Kidney epithelial cell (primary cell): ENCODE results near the gene CHD3. TPM values are rescaled to one million over a fixed set of nuclear protein-coding genes. Genes with fewer than 3 reads are reported as not detected.
A peak's percentile ranks its signal among the peaks of the same experiment; 100 is the strongest.

Experiments
- DNase-seq: peaks from one replicate; pipeline ENCODE4 v3.0.0-alpha.2; 2010; ENCODE audit warnings: low read depth
- H3K27me3 ChIP-seq: 2 replicates; pipeline ENCODE4 v1.6.0; 2011; ENCODE audit warnings: low read length; ENCODE audit not compliant: control insufficient read depth, insufficient read depth
- H3K36me3 ChIP-seq: 2 replicates; pipeline ENCODE4 v1.5.1; 2011; ENCODE audit warnings: low read length; ENCODE audit not compliant: control insufficient read depth, insufficient read depth
- H3K4me3 ChIP-seq: 2 replicates; pipeline ENCODE4 v1.5.1; 2011; ENCODE audit warnings: low read depth, mild to moderate bottlenecking, control low read depth, low read length
- CTCF ChIP-seq: IDR thresholded peaks from 2 replicates; pipeline ENCODE4 v1.5.1; 2011; ENCODE audit warnings: mild to moderate bottlenecking, moderate library complexity, low read length, control low read depth, inconsistent platforms; ENCODE audit not compliant: insufficient read depth, poor library complexity, severe bottlenecking
- total RNA-seq: library from RNA; depleted of rRNA; stranded (reverse); fragments of >200 nt; gene quantifications from 2 replicates; pipeline ENCODE4 v1.2.3, GENCODE V29; 2015

Gene CHD3
- total RNA-seq, 1 donor from 2014 or later, result 42.4 TPM

GRCh38 chr17:7844292-7845154, 44.1 kb upstream of the CHD3 start:
- peak; percentile 76 for DNase-seq
- TF ChIP-seq CTCF, result no peak
- Histone ChIP-seq H3K4me3 (peak overlapping the region; percentile 68), H3K36me3 (peaks cover 3% of the 10 kb centered on the region), H3K27me3 (no peaks in the 10 kb centered on the region)

GRCh38 chr17:7845359-7846062, 43.1 kb upstream of the CHD3 start:
- H3K4me3 ChIP-seq, result peak overlapping the region; percentile 68
- peaks cover 4% of the 10 kb centered on the region for H3K36me3 ChIP-seq
- no peak for TF ChIP-seq CTCF
- no peak for DNase-seq
- no peaks in the 10 kb centered on the region for H3K27me3 ChIP-seq

- H3K4me3 ChIP-seq, result no peak overlapping the region
- H3K36me3 ChIP-seq, result peaks cover 6% of the 10 kb centered on the region
- no peak for TF ChIP-seq CTCF
- DNase-seq, result no peak
- H3K27me3 ChIP-seq, result no peaks in the 10 kb centered on the region
Observed at GRCh38 chr17:7846063-7846735, 42.4 kb upstream of the CHD3 start.

GRCh38 chr17:7846765-7847661, 41.6 kb upstream of the CHD3 start:
- no peak for TF ChIP-seq CTCF
- no peaks in the 10 kb centered on the region for H3K27me3 ChIP-seq
- H3K4me3 ChIP-seq, result no peak overlapping the region
- H3K36me3 ChIP-seq, result peaks cover 7% of the 10 kb centered on the region
- no peak for DNase-seq

- no peaks in the 10 kb centered on the region for H3K27me3 ChIP-seq
- peaks cover 8% of the 10 kb centered on the region for H3K36me3 ChIP-seq
- H3K4me3 ChIP-seq, result no peak overlapping the region
- TF ChIP-seq CTCF, result no peak
- DNase-seq, result no peak
Observed at GRCh38 chr17:7848131-7848579, 40.4 kb upstream of the CHD3 start.
